Endodermal cell (in vitro differentiated cells): Measurements from ENCODE around the gene ASMT. TPM values are rescaled to one million over a fixed set of nuclear protein-coding genes. Genes with fewer than 3 reads are reported as not detected.
"Not testable (repeated sequence)": the region's sequence is repeated elsewhere in the genome, so short reads cannot be mapped to it uniquely, and the experiment has no call there.

Source experiments
- DNase-seq: peaks from one replicate; pipeline ENCODE4 v3.0.0-alpha.2; 2017
- H3K27ac ChIP-seq: 2 replicates; pipeline ENCODE4 v1.5.1; 2013; ENCODE audit warnings: mild to moderate bottlenecking, low read depth, low read length, moderate library complexity
- H3K27me3 ChIP-seq: 2 replicates; pipeline ENCODE4 v1.6.1; 2013; ENCODE audit warnings: mild to moderate bottlenecking, low read length, moderate library complexity; ENCODE audit not compliant: insufficient read depth, control insufficient read depth, poor library complexity, severe bottlenecking
- H3K36me3 ChIP-seq: 2 replicates; pipeline ENCODE4 v1.7.0; 2013; ENCODE audit warnings: mild to moderate bottlenecking, low read length, moderate library complexity; ENCODE audit not compliant: control insufficient read depth, insufficient read depth
- H3K4me1 ChIP-seq: one replicate; pipeline ENCODE4 v1.7.0; 2013; ENCODE audit warnings: low read length; ENCODE audit not compliant: control insufficient read depth, insufficient read depth
- H3K4me3 ChIP-seq: 2 replicates; pipeline ENCODE4 v1.5.1; 2013; ENCODE audit warnings: mild to moderate bottlenecking, low read length, moderate library complexity
- H3K9ac ChIP-seq: 2 replicates; pipeline ENCODE4 v1.6.1; 2013; ENCODE audit warnings: mild to moderate bottlenecking, low read length, moderate library complexity; ENCODE audit not compliant: poor library complexity, severe bottlenecking; ENCODE audit errors: extremely low read depth
- H3K9me3 ChIP-seq: 2 replicates; pipeline ENCODE4 v1.6.1; 2013; ENCODE audit warnings: mild to moderate bottlenecking, low read length, moderate library complexity; ENCODE audit not compliant: control insufficient read depth
- H3K27ac Mint-ChIP-seq: 2 replicates; pipeline ENCODE4 v1.8.0; 2020; ENCODE audit warnings: mixed read lengths
- H3K27me3 Mint-ChIP-seq: 2 replicates; pipeline ENCODE4 v1.8.0; 2021; ENCODE audit warnings: mild to moderate bottlenecking, mixed read lengths; ENCODE audit not compliant: insufficient read depth
- H3K36me3 Mint-ChIP-seq: 2 replicates; pipeline ENCODE4 v1.8.0; 2020; ENCODE audit warnings: low read depth, mixed read lengths
- H3K4me1 Mint-ChIP-seq: 2 replicates; pipeline ENCODE4 v1.8.0; 2020; ENCODE audit warnings: mixed read lengths
- H3K4me3 Mint-ChIP-seq: 2 replicates; pipeline ENCODE4 v1.8.0; 2020; ENCODE audit warnings: mild to moderate bottlenecking, moderate library complexity, mixed read lengths
- H3K9me3 Mint-ChIP-seq: 2 replicates; pipeline ENCODE4 v1.8.0; 2020; ENCODE audit warnings: mild to moderate bottlenecking, mixed read lengths
- CTCF ChIP-seq: fragments of 200-600 bp; sonication (generic); conservative IDR thresholded peaks from 2 replicates; pipeline ENCODE4 v1.5.0; 2021; ENCODE audit warnings: antibody characterized with exemption, mild to moderate bottlenecking
- WGBS, 2 experiments: methylation state at CpG; one replicate each; pipeline versions ENCODE4 v1.1.5 to v1.1.7; 2013; ENCODE audit warnings: missing lambda C conversion rate in 2 of 2, mixed read lengths in 1 of 2; ENCODE audit not compliant: insufficient coverage in 1 of 2, insufficient read length in 1 of 2; 5-methylcytosine and 5-hydroxymethylcytosine counted together
- total RNA-seq, 2 donors: library from RNA; stranded (reverse); fragmentation: NEBNext Ultra II Directional in 1 of 2; extraction: Animal tissue kit (Norgen Biotek cat#: 25700) in 1 of 2; gene quantifications; 2 replicates in 1 of 2; 3 replicates in 1 of 2; pipeline ENCODE4 v1.2.1, GENCODE V29; 2021

The ASMT gene
- total RNA-seq, 2 donors from 2014 or later: not detected

- H3K27ac ChIP-seq, H3K27me3 ChIP-seq, H3K4me1 Mint-ChIP-seq, H3K9ac ChIP-seq, H3K9me3 ChIP-seq, H3K4me3 Mint-ChIP-seq, H3K27me3 Mint-ChIP-seq, H3K4me3 ChIP-seq, H3K36me3 ChIP-seq, H3K4me1 ChIP-seq, H3K36me3 Mint-ChIP-seq: not testable (repeated sequence)
- TF ChIP-seq CTCF: peak; percentile 85
- WGBS, 2 experiments: 83 to 85% methylated on average over 24 to 25 of the region's 25 CpGs
- H3K9me3 Mint-ChIP-seq: peaks cover 20% of the 10 kb centered on the region
- DNase-seq: peak; percentile 74
- H3K27ac Mint-ChIP-seq: peak overlapping the region; percentile 64
These were observed 37.4 kb downstream of the ASMT start for GRCh38 chrX:1652011-1652811.

DNA sequence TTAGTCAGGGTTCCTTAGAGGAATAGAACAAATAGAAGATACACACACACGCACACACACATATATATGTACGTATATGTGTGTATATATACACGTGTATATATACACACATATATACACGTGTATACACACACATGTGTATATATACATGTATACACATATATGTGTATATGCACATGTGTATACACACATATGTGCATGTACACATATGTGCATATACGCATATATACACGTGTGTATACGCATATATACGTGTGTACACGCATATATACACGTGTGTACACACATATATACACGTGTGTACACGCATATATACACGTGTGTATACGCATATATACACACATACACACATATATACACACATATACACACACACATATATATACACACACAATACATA lies 41.5 kb downstream of the ASMT start:
- no peak overlapping the region for H3K4me3 ChIP-seq
- 100% methylated on average over 2 of the region's 14 CpGs; no CpG with 5 or more reads in 1 of the 2 experiments for WGBS, 2 experiments
- peaks cover 13% of the 10 kb centered on the region for H3K4me1 Mint-ChIP-seq
- no peaks in the 10 kb centered on the region for H3K36me3 ChIP-seq
- H3K27me3 Mint-ChIP-seq: no peaks in the 10 kb centered on the region
- H3K27ac Mint-ChIP-seq: no peak overlapping the region
- H3K27me3 ChIP-seq: no peaks in the 10 kb centered on the region
- no peak for TF ChIP-seq CTCF
- H3K27ac ChIP-seq: no peak overlapping the region
- no peak for DNase-seq
- no peaks in the 10 kb centered on the region for H3K36me3 Mint-ChIP-seq
- no peaks in the 10 kb centered on the region for H3K4me1 ChIP-seq
- H3K9ac ChIP-seq: no peak overlapping the region
- H3K9me3 ChIP-seq: no peaks in the 10 kb centered on the region
- H3K9me3 Mint-ChIP-seq: peaks cover 17% of the 10 kb centered on the region
- no peak overlapping the region for H3K4me3 Mint-ChIP-seq

- Mint-ChIP-seq H3K27me3 (no peaks in the 10 kb centered on the region), H3K4me1 (peaks cover 13% of the 10 kb centered on the region), H3K4me3 (no peak overlapping the region), H3K9me3 (peaks cover 14% of the 10 kb centered on the region), H3K36me3 (no peaks in the 10 kb centered on the region), H3K27ac (peak overlapping the region; percentile 41)
- DNase-seq: no peak
- H3K9me3 ChIP-seq: no peaks in the 10 kb centered on the region
- TF ChIP-seq CTCF: no peak
- no peaks in the 10 kb centered on the region for H3K27me3 ChIP-seq
- H3K4me3 ChIP-seq: no peak overlapping the region
- no peak overlapping the region for H3K9ac ChIP-seq
- H3K4me1 ChIP-seq: no peaks in the 10 kb centered on the region
- 68 to 92% methylated on average over 4 to 13 of the region's 13 CpGs for WGBS, 2 experiments
- H3K27ac ChIP-seq: peak overlapping the region; percentile 94
- no peaks in the 10 kb centered on the region for H3K36me3 ChIP-seq
These were observed 42.7 kb downstream of the ASMT start for GRCh38 chrX:1657367-1658070.
